DOHH2 (cell line): ENCODE measurements around the gene SLC6A13.

Experiments used
- CTCF ChIP-seq: fragments of 200-600 bp; sonication (generic); IDR thresholded peaks from one replicate; pipeline ENCODE4 v1.5.1; 2014; ENCODE audit warnings: antibody characterized with exemption, mild to moderate bottlenecking, low read depth, low read length; ENCODE audit not compliant: poor library complexity, severe bottlenecking
- EZH2phosphoT487 ChIP-seq: fragments of 200-600 bp; sonication (generic); IDR thresholded peaks from 2 replicates; pipeline ENCODE4 v1.6.1; 2017; ENCODE audit warnings: borderline replicate concordance, mild to moderate bottlenecking, antibody characterized with exemption, low read length, moderate library complexity, mixed read lengths

DNA sequence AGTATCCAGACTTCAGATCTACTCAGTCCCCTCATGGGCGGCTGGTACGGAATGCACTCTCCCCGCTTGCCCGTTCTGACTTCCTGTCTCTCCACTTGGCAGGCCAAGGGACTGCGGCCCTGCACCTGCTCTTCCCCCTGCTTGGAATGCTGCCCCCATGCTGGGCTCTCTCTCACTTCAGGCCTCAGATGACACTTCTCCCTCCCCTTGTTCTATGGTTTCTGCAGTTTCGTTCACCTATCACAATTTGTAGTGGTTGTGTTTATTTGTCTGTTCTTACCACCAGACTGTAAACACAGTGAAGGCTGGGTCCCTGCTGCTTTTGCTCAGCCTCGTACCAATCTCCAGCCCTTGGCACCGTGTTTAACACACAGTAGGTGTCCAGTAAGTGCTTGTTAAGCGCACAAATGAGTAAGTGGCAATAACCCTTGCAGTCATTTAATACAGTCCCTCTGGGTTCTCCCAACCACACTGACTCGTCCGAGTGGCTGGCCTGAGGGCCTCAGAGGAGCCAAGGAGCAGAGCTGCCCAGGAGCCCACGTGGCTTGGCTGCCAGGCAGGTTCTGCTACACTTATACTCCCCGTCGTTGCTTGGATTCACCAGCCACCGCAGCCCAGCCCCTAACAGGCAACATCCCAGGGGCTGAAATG is 60.4 kb downstream of the SLC6A13 start:
- TF ChIP-seq CTCF (no peak), EZH2phosphoT487 (no peak)
